Measurements from ENCODE around the gene RLBP1.

RLBP1 gene

GRCh38 chr15:89205991-89206585 lies 15.3 kb downstream of the RLBP1 start:
- no peak for DNase-seq

GRCh38 chr15:89203705-89204273 lies 17.6 kb downstream of the RLBP1 start:
- DNase-seq: peak; percentile 82

GRCh38 chr15:89201465-89202005 lies 19.8 kb downstream of the RLBP1 start:
- no peak for DNase-seq

- no peak for DNase-seq
These were observed 21.2 kb downstream of the RLBP1 start for GRCh38 chr15:89200182-89200581.

GRCh38 chr15:89199746-89200145 lies 21.6 kb downstream of the RLBP1 start:
- DNase-seq: no peak

- DNase-seq: no peak
These were observed 22.4 kb downstream of the RLBP1 start for GRCh38 chr15:89198934-89199333.

GRCh38 chr15:89198196-89198595 lies 23.2 kb downstream of the RLBP1 start:
- DNase-seq: peak; percentile 11

GRCh38 chr15:89197503-89197971 lies 23.8 kb downstream of the RLBP1 start:
- DNase-seq: peak; percentile 58

GRCh38 chr15:89196994-89197393 lies 24.4 kb downstream of the RLBP1 start:
- peak; percentile 59 for DNase-seq

GRCh38 chr15:89196241-89196640 lies 25.1 kb downstream of the RLBP1 start:
- DNase-seq: no peak

GRCh38 chr15:89195836-89196235 lies 25.5 kb downstream of the RLBP1 start:
- no peak for DNase-seq

- no peak for DNase-seq
These were observed 26.8 kb downstream of the RLBP1 start for GRCh38 chr15:89194608-89195007.

- DNase-seq: no peak
These were observed 28.6 kb downstream of the RLBP1 start for GRCh38 chr15:89192766-89193165.

- DNase-seq: no peak
These were observed 29.2 kb downstream of the RLBP1 start for GRCh38 chr15:89192136-89192535.

- DNase-seq: no peak
These were observed 33.3 kb downstream of the RLBP1 start for GRCh38 chr15:89187986-89188514.

GRCh38 chr15:89187301-89187985 lies 33.9 kb downstream of the RLBP1 start:
- DNase-seq: no peak

- DNase-seq: no peak
These were observed 34.6 kb downstream of the RLBP1 start for GRCh38 chr15:89186803-89187202.

- DNase-seq: no peak
These were observed 36.4 kb downstream of the RLBP1 start for GRCh38 chr15:89184886-89185526.

- DNase-seq: no peak
These were observed 37.0 kb downstream of the RLBP1 start for GRCh38 chr15:89184357-89184756.

GRCh38 chr15:89179966-89180875 lies 41.2 kb downstream of the RLBP1 start:
- peak; percentile 69 for DNase-seq

- DNase-seq: peak; percentile 36
These were observed 42.9 kb downstream of the RLBP1 start for GRCh38 chr15:89178307-89178977.
